GM19467 (cell line): ENCODE data around the gene RGS11.

Source experiments
- ATAC-seq: cut with Tn5 transposase; IDR thresholded peaks from one replicate; pipeline ENCODE4 v1.9.1; 2021; ENCODE audit warnings: mild to moderate bottlenecking, moderate library complexity; ENCODE audit not compliant: unreplicated experiment

Gene RGS11

DNA sequence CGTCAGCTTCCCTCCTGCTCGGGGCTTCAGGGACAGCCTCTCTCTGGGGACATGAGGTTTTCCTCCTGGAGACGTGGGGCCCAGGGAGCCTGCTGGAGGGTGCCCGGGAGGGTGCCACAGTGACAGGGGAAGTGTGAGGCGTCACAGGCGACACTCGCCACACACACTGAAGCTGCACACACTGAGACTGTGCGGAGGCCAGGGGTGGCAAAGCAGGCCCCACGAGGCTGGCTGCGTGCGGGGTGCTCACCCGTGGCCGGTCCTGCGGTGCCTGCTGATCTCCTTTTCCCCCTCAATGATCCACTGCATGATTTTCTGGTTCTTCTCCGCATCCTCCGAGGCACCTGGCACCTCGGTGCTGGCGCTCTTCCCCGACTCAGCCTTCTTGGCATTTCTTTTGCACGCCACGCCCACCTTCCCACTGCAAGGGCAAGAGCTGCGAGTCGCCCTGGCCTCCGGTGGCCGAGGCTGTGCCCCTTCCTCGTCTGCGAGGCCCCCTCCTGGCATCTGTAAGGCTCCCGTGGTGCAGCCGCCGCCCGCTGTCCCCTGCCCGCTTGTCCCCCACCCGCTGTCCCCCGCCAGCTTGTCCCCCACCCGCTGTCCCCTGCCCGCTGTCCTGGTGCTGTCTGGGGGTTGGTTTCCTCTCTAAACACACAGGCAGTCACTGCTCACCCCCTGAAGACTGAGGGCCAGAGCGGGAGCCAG lies 21.2 kb upstream of the RGS11 start:
- no peak for ATAC-seq

DNA sequence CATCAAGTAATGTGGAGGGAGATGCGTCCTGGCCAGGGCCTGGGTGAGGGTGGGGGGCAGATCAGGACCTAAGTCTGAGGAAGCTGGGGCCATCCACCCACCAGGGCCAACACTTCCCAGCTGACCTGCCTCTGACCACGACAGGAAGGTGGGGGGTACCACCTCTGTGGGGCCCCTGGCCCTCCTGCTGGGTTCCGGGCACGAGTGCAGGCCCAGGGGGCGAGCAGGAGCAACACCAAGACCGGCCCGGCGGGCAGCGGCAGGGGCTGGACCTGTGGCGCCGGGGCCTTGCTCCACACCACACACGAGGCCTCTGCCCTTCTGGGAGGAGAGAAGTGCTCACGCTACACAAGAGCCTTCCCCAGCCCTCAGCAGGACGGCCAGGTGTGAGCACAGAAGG lies 20.5 kb upstream of the RGS11 start:
- no peak for ATAC-seq

DNA sequence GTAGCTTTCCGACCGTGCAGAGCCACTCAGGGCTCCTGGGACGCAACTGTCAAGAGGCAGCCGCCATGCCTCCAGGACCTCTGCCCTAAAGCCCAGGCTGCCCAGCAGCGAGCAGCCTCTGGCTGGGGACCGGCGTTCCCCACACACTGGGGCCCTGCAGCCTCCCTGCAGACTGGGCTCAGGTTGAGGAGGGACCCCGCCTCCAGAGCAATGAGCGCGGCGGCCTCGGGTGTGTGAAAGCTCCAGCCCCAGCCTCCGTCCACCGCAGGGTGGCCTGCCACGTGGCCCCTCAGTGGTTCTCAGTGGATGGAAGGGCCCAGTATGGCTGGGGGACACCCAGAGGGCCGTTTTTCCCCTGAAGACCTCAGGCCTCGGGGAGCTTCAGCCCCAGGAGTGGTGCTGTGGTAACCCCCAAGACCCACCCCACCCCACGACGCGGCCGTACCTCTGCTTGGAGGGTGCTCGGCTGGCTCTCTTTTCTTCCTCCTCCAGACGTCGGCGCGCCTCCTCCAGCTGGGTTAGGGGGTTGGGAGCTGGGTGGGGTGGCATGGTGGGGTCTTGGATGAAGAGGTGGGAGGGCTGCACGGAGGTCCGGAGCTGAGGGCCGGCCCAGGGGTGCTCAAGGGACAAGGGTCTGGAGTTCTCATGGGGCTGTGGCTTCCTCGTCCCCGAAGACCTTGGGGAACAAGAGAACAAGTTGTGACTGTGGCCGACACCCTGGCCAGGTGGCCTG lies 17.5 kb upstream of the RGS11 start:
- no peak for ATAC-seq

DNA sequence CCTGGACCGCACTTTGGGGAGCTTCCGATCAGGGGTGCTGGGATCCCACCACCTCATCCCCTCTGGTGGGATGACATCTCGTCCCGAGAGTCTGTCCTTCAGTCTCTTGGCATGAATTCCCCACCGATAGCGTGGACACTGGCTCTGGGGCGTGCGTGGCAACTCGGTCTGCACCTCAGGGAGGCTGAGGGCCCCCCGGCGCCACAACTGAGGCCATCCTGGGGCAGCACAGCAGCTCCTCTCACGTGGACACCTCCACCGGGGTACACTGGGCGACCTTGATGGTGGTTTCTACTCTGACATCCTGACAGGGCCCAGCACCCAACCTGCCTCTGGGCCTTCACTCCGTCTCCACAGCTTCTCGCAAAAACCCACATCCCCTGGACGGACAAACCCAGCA lies 15.8 kb upstream of the RGS11 start:
- no peak for ATAC-seq

DNA sequence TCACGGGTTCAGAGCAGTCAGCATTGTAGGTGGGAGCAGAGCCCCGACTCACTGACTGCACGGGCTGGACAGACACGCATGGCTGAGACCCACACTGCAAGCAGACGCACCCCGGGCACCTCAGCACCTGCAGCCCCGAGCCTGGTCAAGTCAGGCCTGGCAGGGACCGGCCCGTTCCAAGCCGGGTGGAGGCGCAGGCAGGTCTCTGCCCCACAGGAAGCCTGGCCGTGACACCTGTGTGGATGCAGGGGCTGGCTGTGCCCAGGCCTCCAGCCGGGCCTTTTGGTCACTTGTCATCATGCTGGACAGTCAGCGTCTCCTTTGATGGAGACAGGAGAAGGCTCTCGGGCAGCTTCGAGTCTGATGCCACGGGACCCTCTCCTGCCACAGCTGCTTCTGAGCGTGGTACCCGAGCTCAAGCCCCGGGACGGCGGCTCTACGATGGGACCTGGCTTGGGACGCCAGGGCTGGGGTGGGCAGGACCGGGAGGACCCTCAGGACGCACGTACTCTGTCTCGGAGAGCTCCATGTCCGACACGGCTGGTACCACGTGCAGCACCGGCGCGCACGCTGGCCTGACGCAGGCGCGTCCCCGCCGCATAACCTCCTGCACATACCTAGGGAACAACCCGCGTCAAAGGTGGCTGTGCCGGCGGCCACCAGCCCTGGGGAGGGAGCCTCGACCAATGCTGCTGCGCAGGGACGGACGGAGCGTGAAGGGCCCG lies 15.1 kb upstream of the RGS11 start:
- ATAC-seq = no peak

DNA sequence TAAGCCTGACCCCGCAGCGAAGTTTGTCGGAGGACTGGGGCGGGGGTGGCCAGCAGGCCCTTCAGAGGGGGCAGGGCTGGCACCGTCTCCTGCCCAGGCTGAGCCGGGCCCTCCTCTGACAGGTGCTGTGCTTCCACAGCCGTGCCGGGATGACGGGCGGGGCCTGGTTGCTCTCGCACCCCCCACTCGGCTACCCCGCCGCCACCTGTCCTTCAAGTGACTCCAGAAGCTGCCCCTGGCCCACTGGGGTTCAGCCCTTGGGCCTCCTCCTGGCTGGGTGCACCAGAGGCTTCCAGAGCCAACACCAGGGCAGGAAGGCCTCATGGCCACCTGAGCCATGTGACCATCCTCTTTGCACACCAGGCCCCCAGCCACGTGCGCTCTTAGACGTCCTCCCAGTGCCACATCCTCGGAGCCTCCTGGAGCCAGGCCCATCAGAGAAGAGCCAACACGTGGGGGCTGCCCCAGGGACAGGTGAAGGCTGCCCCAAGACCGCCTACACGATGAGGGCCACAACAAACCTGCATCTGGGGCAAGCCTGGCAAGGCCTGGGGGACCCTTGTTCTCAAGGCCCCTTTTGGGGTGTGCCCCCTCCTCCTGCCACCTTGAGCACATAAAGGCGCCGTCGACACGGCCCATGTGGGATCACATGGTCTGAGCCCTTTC lies 14.4 kb upstream of the RGS11 start:
- ATAC-seq = no peak

DNA sequence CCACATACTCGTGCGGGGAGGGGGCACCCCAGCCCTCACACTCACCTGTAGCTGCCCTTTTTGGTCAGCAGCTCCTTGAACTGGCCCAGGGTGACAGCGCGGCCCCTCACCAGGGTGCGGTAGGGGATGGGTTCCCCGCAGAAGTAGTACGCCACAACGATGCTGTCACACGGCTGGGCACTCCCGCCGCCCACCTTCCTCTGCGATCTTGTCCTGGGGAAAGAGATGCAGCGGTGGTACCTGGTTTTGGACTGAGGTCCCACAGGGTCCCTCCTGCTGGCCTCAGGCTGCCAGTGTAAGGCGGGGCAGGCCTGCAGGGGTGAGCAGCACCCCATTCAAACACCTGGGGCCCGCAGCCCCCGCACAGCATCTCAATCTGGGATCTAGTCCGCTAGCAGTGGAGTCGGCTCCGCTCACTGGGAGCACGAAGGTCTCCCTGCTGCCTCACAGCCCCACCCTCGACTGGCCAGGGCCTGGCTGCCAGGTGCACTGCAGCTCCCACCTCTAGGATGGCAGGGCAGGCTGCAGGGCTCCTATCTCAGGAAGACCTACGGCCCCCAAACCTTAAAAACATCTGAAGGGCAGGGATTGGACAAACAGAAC lies 13.8 kb upstream of the RGS11 start:
- no peak for ATAC-seq

DNA sequence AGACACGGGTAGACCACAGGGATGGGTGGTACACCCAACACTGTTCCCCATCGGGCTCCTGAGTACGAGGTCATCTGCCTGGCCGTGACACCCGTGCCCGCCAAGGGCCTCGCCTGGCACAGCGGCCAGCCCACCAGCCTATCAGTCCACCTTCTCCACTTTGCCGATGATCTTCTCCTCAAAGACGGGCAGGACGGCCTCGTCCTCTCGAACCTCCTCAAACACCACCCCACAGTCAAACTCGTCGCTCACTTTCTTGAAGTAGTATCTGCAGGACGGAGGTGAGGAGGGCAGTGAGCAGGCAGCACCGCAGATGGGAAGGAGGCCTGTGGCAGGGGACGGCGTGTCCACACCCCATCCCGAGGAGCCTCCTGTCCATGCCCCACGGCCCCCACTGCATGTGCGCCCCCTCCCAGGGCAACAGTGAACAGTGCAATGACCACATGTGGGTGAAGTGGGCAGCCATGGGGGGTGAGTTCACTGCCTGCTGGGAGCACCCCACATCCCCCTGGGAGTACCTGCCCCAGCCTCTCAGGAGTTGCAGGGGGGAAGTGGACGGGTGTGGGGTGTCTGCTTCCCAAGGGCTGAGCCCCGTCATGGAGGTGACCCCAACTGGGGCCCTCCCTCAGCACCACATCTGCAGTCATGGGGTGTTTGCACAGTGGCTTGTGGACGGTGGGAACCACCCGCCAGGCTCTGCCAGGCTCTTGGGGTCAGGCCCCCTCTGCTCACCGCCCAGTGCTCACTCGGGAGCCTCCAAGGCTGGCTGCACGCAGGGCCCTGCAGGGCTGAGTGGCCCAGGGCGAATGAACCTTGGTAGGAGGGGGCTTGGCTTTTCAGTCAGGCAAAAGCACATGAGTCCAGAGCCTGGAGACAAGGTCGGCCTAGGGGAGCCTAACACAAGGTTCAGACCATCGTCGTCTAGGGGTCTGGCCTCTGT lies 12.5 kb upstream of the RGS11 start:
- ATAC-seq = no peak

DNA sequence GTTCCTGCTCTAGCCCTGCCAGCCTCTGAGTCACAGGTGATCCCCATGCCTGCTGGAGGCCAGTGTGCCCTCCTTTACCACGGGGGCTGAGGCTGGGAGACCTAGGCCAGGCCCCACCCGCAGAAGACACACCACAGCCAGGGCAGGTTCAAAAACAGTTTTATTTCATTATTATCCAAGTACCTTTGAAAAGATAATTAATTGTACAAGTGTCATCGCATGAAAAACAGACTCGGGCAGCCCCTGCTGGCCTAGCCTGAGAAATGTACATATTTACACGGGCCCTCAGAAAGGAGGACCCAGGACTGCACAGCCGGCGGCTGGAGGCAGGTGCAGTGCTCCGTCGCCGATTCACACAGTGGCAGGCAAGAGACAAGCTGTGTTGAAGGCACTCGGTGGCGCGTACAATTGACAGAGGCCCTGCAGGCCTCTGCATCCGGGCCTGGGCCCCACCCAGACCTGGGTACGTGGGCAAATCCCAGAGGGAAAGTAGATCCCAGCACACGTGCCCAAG lies 11.6 kb upstream of the RGS11 start:
- ATAC-seq = no peak

DNA sequence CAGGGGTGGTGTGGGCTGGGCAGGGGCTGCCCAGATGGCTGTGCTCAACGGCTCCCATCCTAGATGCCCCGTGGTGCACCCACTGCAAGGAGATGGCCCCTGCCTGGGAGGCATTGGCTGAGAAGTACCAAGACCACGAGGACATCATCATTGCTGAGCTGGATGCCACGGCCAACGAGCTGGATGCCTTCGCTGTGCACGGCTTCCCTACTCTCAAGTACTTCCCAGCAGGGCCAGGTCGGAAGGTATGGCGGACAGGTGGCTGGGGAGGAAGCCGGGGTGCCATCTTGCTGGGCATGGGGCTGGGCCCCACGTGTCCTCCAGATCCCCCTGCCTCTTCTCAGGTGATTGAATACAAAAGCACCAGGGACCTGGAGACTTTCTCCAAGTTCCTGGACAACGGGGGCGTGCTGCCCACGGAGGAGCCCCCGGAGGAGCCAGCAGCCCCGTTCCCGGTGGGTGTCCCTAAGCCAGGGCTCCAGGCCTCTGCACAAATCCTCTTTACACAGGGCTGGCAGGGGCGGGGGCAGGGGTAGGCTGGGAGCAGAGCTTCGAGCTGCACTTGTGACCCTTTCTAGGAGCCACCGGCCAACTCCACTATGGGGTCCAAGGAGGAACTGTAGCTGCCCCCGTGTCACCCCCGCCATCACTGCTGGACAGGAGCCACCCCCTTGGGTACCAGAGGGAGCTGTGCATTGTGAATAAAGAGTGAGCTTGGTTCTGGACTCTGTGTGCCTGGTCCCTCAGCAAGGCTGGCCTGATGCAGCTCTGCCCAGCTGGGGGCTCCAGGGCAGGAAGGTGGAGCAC lies 10.9 kb upstream of the RGS11 start:
- no peak for ATAC-seq

DNA sequence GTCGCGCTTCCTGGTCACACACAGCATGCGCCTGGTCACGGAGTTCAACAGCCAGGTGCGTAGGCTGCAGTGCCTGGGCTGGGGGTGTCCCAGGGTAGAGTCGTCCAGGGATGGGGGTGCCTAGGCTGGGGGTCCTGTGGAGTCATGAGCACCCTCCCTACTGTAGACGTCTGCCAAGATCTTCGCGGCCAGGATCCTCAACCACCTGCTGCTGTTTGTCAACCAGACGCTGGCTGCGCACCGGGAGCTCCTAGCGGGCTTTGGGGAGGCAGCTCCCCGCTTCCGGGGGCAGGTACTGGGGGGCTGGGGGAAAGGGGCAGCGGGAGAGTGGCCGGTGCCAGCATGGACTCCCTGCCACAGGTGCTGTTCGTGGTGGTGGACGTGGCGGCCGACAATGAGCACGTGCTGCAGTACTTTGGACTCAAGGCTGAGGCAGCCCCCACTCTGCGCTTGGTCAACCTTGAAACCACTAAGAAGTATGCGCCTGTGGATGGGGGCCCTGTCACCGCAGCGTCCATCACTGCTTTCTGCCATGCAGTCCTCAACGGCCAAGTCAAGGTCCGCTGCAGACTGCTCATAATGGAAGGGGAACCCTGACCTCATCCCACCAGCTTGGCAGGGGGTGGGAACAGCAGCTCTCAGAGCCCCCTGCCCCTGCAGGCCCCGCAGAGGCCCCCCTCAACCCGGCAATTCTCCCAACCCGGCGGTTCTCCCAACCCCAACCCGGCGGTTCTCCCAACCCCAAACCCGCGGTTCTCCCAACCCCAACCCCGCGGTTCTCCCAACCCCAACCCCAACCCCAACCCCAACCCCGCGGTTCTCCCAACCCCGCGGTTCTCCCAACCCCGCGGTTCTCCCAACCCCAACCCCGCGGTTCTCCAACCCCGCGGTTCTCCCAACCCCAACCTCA lies 9.7 kb upstream of the RGS11 start:
- ATAC-seq = no peak

DNA sequence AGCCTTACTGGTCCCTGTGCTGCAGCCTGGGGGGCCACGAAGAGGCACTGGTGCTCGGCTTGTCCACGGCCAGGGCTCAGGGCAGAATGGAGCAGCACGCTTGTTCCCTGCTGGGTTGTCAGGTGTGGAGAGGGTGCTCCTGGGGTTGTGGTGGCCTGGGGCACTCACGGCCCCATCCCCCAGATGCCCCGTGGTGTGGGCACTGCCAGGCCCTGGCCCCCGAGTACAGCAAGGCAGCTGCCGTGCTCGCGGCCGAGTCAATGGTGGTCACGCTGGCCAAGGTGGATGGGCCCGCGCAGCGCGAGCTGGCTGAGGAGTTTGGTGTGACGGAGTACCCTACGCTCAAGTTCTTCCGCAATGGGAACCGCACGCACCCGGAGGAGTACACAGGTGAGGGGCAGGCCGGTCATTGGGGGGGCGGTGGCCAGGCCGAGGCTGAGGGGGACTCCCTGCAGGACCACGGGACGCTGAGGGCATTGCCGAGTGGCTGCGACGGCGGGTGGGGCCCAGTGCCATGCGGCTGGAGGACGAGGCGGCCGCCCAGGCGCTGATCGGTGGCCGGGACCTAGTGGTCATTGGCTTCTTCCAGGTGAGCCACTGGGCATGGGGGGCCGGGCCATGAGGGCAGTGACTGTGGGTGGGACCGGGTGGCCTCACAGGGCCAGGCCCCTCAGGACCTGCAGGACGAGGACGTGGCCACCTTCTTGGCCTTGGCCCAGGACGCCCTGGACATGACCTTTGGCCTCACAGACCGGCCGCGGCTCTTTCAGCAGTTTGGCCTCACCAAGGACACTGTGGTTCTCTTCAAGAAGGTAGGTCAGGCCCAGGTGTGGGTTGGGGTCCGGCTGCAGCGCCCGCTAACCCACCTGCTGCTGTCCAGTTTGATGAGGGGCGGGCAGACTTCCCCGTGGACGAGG lies 8.7 kb upstream of the RGS11 start:
- no peak for ATAC-seq

DNA sequence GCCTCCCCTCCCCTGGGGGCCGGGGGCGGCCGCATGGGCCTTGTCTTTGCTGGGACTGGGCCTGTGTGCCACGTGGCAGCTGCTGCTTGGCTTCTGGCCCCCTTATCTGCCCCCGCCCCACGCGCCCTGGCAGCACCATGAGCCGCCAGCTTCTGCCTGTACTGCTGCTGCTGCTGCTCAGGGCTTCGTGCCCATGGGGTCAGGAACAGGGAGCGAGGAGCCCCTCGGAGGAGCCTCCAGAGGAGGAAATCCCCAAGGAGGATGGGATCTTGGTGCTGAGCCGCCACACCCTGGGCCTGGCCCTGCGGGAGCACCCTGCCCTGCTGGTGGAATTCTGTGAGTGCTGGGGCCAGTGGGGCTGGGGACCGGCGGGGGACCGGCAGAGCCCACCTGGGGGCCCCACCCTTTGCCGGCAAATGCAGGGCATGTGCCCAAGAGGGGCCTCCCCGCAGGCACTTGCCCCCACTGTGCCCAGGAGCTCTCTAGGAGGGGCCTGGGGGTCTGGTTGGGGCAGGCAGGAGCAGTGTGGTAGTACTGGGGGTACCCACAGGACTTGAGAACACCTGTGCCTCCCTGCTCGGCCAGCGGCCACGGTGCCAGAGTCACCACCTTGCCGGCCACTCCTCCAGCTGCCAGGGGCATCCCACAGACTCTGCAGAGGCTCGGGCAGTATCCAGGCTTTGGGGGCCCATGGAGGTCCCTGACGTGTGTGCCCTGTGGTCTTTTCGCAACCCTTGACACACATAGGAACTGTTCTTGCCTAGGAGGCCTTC lies 7.5 kb upstream of the RGS11 start, which contains the start of gene PDIA2:
Gene PDIA2, plus strand, starts transcription at position 132 of the 773 bp plus-strand sequence. Its CDS starts 6 bp downstream, at position 138.
- no peak for ATAC-seq

DNA sequence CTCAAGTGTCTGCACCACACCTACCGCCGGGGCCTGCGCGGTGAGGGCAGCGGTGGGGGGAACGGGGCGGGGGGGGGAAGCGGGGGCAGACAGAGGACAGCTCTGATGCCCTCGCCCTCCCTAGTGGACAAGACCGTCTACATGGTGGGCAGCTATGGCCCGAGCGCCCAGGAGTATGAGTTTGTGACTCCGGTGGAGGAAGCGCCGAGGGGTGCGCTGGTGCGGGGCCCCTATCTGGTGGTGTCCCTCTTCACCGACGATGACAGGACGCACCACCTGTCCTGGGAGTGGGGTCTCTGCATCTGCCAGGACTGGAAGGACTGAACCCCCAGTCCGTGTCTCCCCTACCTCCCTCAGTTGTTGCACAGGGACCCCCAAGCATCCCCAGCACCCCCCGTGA lies 6.7 kb upstream of the RGS11 start:
- ATAC-seq = no peak

DNA sequence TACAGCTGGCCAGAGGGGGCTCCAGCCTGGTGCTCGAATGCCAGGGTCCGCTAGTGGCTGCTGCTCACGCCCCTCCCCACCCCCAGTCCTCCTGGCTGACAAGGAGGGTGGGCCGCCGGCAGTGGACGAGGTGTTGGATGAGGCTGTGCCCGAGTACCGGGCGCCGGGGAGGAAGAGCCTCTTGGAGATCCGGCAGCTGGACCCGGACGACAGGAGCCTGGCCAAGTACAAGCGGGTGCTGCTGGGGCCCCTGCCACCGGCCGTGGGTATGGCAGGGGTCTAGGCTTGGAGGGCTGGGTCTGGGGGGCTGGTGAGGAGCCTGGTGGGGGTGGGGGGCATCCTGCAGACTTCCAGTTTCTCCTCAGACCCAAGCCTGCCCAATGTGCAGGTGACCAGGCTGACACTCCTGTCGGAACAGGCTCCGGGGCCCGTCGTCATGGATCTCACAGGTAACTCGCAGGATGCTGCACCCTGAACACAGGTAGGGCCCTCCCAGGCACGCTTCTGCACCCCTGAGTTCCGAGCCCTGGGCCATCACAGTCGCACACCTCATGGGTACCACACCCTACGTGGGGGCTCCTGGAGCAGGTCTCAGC lies 6.0 kb upstream of the RGS11 start:
- no peak for ATAC-seq
